Vagina (tissue), 2 donors: ENCODE measurements around the gene ARGLU1.
"Not testable (repeated sequence)": the region's sequence is repeated elsewhere in the genome, so short reads cannot be mapped to it uniquely, and the experiment has no call there.

Experiments used
- POLR2A ChIP-seq, 2 donors: fragments of 450-650 bp; IDR thresholded peaks; one replicate each; pipeline ENCODE4 v1.6.1; 2017; ENCODE audit warnings: antibody characterized with exemption in 2 of 2, mild to moderate bottlenecking in 2 of 2, moderate library complexity in 2 of 2
- POLR2AphosphoS5 ChIP-seq, 2 donors: sonication (generic); formaldehyde crosslinking; IDR thresholded peaks; one replicate each; pipeline ENCODE4 v1.9.0; 2017; ENCODE audit warnings: antibody characterized with exemption in 2 of 2, mild to moderate bottlenecking in 2 of 2, low read depth in 1 of 2; ENCODE audit not compliant: insufficient read depth in 1 of 2
- TF ChIP-seq, protein P1 (sequence below), 3 experiments: fragments of 450-650 bp in 2 of 3; fragments of 200-600 bp in 1 of 3; sonication (generic) in 1 of 3; IDR thresholded peaks; one replicate each; pipeline ENCODE4 v1.5.1; 2017 to 2019; ENCODE audit warnings: antibody characterized with exemption in 3 of 3, mild to moderate bottlenecking in 2 of 3, moderate library complexity in 2 of 3

GRCh38 chr13:106600798-106601135 lies 32.8 kb upstream of the ARGLU1 start:
- TF ChIP-seq, protein P1, sequence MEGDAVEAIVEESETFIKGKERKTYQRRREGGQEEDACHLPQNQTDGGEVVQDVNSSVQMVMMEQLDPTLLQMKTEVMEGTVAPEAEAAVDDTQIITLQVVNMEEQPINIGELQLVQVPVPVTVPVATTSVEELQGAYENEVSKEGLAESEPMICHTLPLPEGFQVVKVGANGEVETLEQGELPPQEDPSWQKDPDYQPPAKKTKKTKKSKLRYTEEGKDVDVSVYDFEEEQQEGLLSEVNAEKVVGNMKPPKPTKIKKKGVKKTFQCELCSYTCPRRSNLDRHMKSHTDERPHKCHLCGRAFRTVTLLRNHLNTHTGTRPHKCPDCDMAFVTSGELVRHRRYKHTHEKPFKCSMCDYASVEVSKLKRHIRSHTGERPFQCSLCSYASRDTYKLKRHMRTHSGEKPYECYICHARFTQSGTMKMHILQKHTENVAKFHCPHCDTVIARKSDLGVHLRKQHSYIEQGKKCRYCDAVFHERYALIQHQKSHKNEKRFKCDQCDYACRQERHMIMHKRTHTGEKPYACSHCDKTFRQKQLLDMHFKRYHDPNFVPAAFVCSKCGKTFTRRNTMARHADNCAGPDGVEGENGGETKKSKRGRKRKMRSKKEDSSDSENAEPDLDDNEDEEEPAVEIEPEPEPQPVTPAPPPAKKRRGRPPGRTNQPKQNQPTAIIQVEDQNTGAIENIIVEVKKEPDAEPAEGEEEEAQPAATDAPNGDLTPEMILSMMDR (IDR thresholded peaks at IDR 0.05) = not testable (repeated sequence)
- TF ChIP-seq POLR2A (IDR thresholded peaks at IDR 0.05); POLR2AphosphoS5 (IDR thresholded peaks at IDR 0.05; ENCODE audit: insufficient read depth in 1 of 2, low read depth in 1 of 2): not testable (repeated sequence)
